GM12878 (cell line): ENCODE measurements around the gene DCBLD1.

Experiments used
- CTCF ChIP-seq, 3 experiments: IDR thresholded peaks in 2 of 3; conservative IDR thresholded peaks in 1 of 3; 2 replicates each; pipeline ENCODE4 v1.5.1; 2011; ENCODE audit warnings: low read depth in 3 of 3, low read length in 3 of 3, mild to moderate bottlenecking in 3 of 3, control low read depth in 2 of 3, moderate library complexity in 2 of 3, inconsistent platforms in 1 of 3, mixed read lengths in 1 of 3; ENCODE audit not compliant: control insufficient read depth in 2 of 3, insufficient read depth in 1 of 3; ENCODE audit errors: extremely low read depth in 1 of 3
- EP300 ChIP-seq, 2 experiments: fragments of 150-350 bp in 1 of 2; IDR thresholded peaks; 2 replicates each; pipeline ENCODE4 v1.6.1; 2011 to 2012; ENCODE audit warnings: low read depth in 2 of 2, low read length in 2 of 2, borderline replicate concordance in 1 of 2, improper control_type of control experiment in 1 of 2, inconsistent platforms in 1 of 2; ENCODE audit not compliant: control insufficient read depth in 1 of 2

GRCh38 chr6:117483645-117484016 lies 1.2 kb downstream of the DCBLD1 start:
- TF ChIP-seq CTCF (IDR thresholded peaks at IDR 0.05 in 2 of 3, conservative IDR thresholded peaks at IDR 0.05 in 1 of 3; ENCODE audit: control insufficient read depth in 2 of 3, extremely low read depth in 1 of 3, insufficient read depth in 1 of 3, low read depth in 3 of 3, low read length in 3 of 3) (no peak), EP300 (IDR thresholded peaks at IDR 0.05; ENCODE audit: borderline replicate concordance in 1 of 2, control insufficient read depth in 1 of 2, low read depth in 2 of 2, low read length in 2 of 2) (no peak)
